ENCODE measurements around the gene KLHL17. TPM values are rescaled to one million over a fixed set of nuclear protein-coding genes. Genes with fewer than 3 reads are reported as not detected.
"Not testable (repeated sequence)": the region's sequence is repeated elsewhere in the genome, so short reads cannot be mapped to it uniquely, and the experiment has no call there.

KLHL17 gene
- total RNA-seq, 1 donor from 2014 or later = 6.1 TPM

GRCh38 chr1:970242-970972, 10.0 kb downstream of the KLHL17 start:
- DNase-seq = no peak

GRCh38 chr1:970973-971730, 10.8 kb downstream of the KLHL17 start:
- no peak for DNase-seq

GRCh38 chr1:971751-972506, 11.5 kb downstream of the KLHL17 start:
- no peak for DNase-seq

- DNase-seq = no peak
Measured at GRCh38 chr1:972726-973458, 12.5 kb downstream of the KLHL17 start.

- no peak for DNase-seq
Measured at GRCh38 chr1:973459-974292, 13.3 kb downstream of the KLHL17 start.

- no peak for DNase-seq
Measured at GRCh38 chr1:974293-974640, 13.9 kb downstream of the KLHL17 start.

GRCh38 chr1:974687-975328, 14.4 kb downstream of the KLHL17 start:
- no peak for DNase-seq

- DNase-seq = no peak
Measured at GRCh38 chr1:975365-975764, 15.0 kb downstream of the KLHL17 start.

GRCh38 chr1:975896-976683, 15.7 kb downstream of the KLHL17 start:
- no peak for DNase-seq

GRCh38 chr1:976791-977190, 16.4 kb downstream of the KLHL17 start:
- DNase-seq = not testable (repeated sequence)

GRCh38 chr1:978069-978834, 17.9 kb downstream of the KLHL17 start:
- no peak for DNase-seq

GRCh38 chr1:978835-979743, 18.7 kb downstream of the KLHL17 start:
- DNase-seq = no peak

GRCh38 chr1:979744-980072, 19.3 kb downstream of the KLHL17 start:
- no peak for DNase-seq

- no peak for DNase-seq
Measured at GRCh38 chr1:980137-980571, 19.8 kb downstream of the KLHL17 start.

- no peak for DNase-seq
Measured at GRCh38 chr1:980602-981395, 20.4 kb downstream of the KLHL17 start.

GRCh38 chr1:981491-981954, 21.1 kb downstream of the KLHL17 start:
- DNase-seq = no peak

GRCh38 chr1:981955-982558, 21.7 kb downstream of the KLHL17 start, which contains the start of gene PERM1:
Gene PERM1 (minus strand): TSS chr1:982093. CDS start chr1:981029, 1,064 bp downstream.
- no peak for DNase-seq

Data from occipital lobe (tissue), 2 donors.